NCI-H510A treated with DMSO at 0.1 percent for 48 hours (cell line): ENCODE data around the gene IARS1.

Experiments
- DNase-seq: peaks from one replicate; lab custom pipeline; 2025; lab: John Stamatoyannopoulos, UW

Gene IARS1

GRCh38 chr9:92293452-92294296 is at the start of gene IARS1:
Gene IARS1 (minus strand): TSS chr9:92293697. CDS start chr9:92289419, 4,278 bp downstream.
- peak; percentile 92 for DNase-seq

- DNase-seq = no peak
Observed at GRCh38 chr9:92342825-92343488, 49.5 kb upstream of the IARS1 start.

GRCh38 chr9:92341578-92341977 is 48.1 kb upstream of the IARS1 start:
- no peak for DNase-seq

GRCh38 chr9:92333282-92333634 is 39.8 kb upstream of the IARS1 start:
- no peak for DNase-seq

GRCh38 chr9:92332577-92333281 is 39.2 kb upstream of the IARS1 start:
- no peak for DNase-seq

GRCh38 chr9:92328225-92328624 is 34.7 kb upstream of the IARS1 start:
- no peak for DNase-seq

GRCh38 chr9:92327283-92327850 is 33.9 kb upstream of the IARS1 start:
- DNase-seq = no peak

- peak; percentile 49 for DNase-seq
Observed at GRCh38 chr9:92325991-92326500, 32.5 kb upstream of the IARS1 start.

- DNase-seq = peak; percentile 95
Observed at GRCh38 chr9:92325269-92325990, 31.9 kb upstream of the IARS1 start, which contains the start of the genes CENPP and NOL8. Gene CENPP (plus strand): TSS chr9:92325953. Gene NOL8 (minus strand): TSS chr9:92325350. CDS start chr9:92324161, 1,189 bp downstream.

- no peak for DNase-seq
Observed at GRCh38 chr9:92324889-92325268, 31.4 kb upstream of the IARS1 start.

- no peak for DNase-seq
Observed at GRCh38 chr9:92324431-92324830, 30.9 kb upstream of the IARS1 start.

- no peak for DNase-seq
Observed at GRCh38 chr9:92315456-92315855, 22.0 kb upstream of the IARS1 start.

GRCh38 chr9:92313624-92314012 is 20.1 kb upstream of the IARS1 start:
- no peak for DNase-seq

- no peak for DNase-seq
Observed at GRCh38 chr9:92312887-92313623, 19.6 kb upstream of the IARS1 start.

- DNase-seq = no peak
Observed at GRCh38 chr9:92310562-92310961, 17.1 kb upstream of the IARS1 start.

- DNase-seq = no peak
Observed at GRCh38 chr9:92308893-92309292, 15.4 kb upstream of the IARS1 start.

GRCh38 chr9:92300936-92301335 is 7.4 kb upstream of the IARS1 start:
- no peak for DNase-seq

GRCh38 chr9:92299116-92299515 is 5.6 kb upstream of the IARS1 start:
- no peak for DNase-seq

GRCh38 chr9:92298036-92298435 is 4.5 kb upstream of the IARS1 start:
- no peak for DNase-seq

GRCh38 chr9:92297611-92298010 is 4.1 kb upstream of the IARS1 start:
- DNase-seq = no peak

GRCh38 chr9:92295827-92296258 is 2.3 kb upstream of the IARS1 start:
- peak; percentile 42 for DNase-seq
